CD4-positive, alpha-beta T cell treated with Interleukin-6 for 4 hours (primary cell): ENCODE data around the gene ITPA.

ENCODE experiments used
- DNase-seq: peaks from one replicate; pipeline ENCODE4 v3.0.0-alpha.2; 2020; ENCODE audit warnings: mixed read lengths

Gene ITPA

DNA sequence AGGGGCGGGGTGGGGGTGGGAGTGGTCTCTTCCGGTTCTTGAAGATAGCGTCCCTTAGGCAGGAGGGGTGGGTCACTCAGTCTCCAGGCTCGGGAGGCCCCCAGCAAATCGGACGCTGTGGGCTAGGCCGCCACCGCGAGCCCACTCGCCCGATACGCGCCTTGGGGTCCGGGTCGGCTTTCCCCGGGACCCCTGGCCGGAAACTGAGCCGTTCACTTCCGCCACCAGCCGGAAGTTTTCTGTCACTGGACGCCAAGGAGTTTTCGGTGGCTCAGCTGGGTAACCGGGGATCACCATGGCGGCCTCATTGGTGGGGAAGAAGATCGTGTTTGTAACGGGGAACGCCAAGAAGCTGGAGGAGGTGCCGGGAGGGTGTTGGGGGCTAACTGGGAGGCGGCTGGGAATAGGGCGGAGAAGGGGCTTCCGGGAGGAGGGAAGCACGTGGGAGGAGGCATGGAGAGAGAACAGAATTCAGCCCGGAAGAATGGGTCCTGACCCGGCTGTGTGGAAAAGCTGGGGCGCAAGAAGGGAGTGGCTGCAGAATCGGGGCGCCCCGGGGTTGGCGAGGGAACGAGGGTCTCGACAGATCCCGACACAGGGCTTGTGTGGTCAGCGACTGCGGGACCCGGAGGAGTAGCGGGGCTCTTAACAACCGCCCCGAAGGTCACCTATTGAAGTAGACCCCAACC, at the start of gene ITPA:
Gene ITPA (plus strand): TSS at position 242 of the 689 bp plus-strand sequence. CDS start 54 bp downstream, at position 296.
- DNase-seq = peak; percentile 68

DNA sequence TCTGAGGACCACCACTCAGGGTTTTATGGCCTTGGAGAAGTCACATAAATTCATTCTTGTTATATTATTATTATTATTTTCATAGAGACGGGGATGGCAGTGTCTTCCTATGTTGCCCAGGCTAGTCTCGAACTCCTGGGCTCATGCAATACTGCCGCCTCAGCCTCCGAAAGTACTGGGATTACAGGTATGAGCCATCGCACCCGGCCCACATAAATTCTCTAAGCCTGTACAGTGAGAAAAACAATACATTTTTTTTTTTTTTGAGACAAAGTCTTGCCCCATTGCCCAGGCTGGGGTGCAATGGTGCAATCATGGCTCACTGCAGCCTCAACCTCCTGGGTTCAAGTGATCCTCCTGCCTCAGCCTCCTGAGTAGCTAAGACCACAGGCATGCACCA, 48.9 kb upstream of the ITPA start:
- no peak for DNase-seq

DNA sequence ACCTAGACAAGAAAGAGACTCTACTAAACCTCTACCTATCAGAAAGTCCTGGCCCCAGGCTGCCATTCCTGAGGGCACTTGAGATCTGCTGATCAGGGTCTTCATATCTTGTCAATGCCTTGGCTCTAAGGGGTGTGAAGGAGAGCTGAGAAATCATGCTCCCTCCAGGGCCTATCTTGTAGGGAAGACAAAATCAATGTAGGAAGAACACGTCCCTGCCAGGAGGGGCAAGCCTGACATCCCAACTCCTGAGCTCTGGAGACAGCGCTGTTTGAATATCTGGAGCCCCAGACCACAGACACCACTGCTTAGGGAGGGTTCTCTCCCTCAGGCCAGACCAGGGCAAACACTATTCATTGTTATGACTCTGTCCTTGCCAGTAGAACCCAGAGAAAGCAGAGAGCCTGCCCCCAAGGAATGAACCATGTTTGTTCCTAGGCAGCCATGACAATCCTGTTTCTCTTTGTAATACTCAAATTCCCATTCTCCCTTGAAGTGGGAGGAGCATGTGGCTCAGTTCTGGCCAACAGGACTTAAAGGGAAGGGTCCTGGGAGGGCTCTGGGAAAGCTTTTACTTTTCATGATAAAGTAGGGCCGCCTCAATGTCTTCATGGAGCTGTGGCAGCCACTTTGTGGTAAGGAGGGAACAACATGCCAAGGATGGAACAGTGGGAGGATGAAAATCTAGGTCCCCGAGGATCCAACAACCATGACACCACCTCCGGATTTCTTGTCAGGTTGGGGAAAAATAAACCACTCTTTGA, 47.8 kb upstream of the ITPA start:
- DNase-seq = no peak

DNA sequence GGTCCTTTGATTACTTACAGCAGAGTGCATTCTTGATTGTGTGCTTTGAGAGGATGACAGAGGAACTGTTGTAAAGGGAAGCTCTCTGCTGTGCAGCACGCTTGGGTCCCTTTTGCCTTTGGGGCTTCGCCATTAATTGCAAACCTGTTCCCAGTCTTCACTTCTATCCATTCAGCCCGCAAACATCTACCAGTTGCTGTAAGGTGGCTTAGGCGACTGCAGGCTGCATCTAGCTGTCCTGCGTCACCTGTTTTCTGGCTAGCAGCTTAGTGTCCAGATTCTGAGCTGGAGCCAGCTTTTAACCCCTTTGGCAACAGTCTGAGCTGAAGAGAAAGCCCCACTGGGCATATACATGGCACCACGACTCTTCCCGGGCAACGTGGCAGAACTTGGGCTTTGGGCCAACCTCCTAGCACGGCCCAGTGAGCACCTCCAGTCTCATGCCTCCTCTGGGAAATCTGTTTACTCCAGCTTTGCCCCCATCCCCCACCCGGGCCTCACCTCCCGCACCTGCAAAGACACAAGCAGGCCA, 47.2 kb upstream of the ITPA start:
- no peak for DNase-seq

DNA sequence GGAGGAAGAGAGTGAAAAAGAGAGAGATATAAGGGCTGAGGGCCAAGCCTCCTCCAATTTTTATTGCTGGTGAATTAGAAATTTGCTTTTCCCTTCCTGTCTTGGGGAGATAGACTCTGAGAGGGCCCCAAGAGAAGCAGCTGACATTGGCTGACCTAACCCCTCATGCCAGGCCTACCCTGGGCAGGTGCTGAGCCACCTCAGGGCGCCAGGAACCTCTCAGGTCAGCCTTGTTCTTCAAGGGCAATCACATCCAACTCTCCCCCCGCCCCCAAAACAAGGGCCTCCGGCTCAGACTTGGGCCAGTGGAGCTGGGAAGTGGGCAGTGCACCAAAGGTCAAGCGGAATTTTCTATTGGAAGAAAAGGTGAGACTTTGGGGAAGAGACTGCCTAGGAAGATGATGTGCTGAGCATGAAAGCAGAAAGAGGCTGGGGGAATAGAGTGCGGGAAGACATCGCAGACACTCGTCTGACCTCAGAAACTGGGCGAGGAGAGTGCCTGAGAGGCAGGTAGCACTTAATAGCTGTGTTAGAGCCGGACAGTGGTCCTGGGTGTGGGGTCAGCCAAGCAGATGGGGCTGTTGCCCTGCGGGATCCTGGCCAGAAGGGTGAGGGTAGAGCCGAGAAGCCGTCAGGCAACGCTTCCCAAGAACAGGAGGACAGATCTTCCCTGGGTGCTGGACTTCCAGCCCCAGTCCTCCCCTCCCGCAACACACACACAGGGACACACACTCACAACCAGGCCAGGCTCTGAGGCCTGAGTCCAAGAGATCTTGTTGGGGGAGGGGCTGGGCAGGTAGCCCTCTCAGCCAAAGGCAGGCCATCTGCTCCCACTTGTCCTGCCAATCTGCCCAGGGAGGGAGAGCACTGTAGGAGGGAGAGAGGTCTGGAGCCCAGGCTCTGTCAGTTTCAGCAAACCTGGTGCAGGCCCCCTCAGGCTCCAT, 45.9 kb upstream of the ITPA start:
- no peak for DNase-seq

DNA sequence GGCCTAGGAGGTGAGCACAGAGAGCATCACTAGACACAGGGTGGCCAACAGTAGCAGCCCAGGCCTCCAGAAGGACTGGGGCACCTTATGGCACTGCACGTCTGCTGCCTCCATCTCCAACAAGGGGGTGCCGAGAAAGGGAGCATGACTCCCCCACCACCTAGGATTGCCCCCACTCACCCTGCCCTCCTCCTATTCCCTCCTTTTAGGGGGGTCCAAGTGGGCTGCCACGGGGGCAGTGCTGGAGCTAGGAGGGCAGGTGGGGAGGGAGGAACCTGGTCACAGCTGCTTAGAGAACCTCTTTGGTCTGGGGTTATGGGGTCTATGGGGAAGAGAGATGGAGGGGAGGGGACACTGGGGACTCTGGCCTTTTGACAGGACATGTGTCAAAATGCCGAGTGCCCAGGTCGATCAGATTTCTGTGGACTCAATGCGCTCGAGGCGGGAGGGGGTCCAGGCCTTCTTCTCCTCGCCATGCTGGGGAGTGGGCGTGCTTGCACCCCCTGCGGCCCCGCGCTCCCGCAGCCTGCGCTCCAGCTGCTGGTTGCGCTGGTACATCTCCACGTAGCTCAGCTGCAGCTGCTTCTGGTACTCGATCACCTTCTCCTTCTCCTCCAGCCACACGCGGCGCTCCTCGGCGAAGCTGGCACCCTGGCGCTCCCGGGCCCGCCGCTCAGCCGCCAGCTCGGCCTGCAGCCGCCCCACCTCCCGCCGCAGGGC, 45.1 kb upstream of the ITPA start:
- no peak for DNase-seq

DNA sequence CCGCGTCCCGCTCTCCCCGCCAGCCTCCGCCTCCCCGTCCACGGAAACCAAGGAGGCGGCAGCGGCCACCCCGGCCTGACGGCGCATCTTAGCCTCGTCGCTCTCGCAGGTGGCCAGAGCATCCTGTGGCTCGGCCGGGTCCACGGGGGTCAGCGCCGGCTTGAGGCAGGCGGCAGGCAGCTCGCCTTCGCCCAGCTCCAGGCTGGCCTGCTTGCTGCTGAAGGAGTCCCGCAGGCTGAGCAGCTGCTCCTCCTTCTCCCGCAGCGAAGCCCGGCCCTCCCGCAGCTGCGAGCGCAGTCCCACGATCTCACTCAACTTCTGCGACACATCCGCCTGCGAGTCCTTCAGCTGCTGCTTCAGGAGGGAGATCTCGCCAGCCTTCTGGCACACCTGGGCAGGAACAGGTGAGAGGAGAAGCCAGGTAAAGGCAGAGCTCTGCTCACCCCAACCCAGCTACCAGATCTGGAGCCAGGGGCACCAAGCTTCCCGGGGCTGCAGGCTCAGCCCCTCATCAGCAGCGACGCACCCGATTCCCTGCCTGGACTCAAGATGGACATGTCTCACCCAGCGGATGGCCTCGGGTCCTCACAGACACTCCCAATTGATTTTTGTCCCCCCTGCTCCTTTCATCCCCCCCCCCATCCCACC, 44.4 kb upstream of the ITPA start:
- DNase-seq = no peak

DNA sequence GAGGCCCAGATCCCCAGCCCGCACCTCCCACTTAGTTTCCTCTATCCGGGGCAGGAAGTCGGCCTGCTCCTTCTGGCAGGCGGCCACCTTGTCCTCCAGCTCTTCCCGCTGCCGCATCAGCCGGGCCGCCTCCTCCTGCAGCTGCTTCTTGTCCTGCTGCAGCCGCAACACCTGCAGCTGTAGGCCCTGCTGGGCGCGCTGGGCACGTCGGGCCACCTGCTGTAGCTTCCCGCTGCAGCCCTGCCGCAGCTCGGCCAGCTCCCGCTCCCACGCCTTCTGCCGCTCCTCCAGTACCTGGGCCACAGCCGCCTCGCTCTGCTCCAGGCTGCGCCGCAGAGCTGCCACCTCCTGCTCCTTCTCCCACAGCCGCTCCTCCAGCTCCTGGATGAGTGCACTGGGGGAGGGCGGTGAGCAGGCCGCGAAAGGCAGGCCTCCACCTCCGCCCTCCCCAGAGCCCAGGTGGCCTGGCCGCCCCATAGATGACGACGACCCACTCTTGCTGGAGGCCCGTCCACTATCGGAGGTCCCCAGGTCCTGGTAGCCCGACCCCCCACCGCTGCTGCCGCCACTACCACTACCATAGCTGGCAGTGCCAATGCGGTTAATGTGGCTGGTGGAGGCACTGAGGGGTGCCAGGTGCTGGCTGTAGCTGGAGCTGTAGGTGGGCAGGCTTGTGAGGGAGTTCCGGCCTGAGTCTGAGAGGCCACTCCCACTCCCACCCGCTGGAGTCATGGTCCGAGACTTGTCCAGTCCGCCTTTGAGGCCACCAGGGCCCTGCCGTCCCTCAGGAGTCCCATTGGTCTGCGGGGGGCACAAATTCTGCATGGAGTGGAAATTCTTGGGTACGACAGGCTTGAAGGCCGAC, 43.6 kb upstream of the ITPA start:
- DNase-seq = peak; percentile 18

DNA sequence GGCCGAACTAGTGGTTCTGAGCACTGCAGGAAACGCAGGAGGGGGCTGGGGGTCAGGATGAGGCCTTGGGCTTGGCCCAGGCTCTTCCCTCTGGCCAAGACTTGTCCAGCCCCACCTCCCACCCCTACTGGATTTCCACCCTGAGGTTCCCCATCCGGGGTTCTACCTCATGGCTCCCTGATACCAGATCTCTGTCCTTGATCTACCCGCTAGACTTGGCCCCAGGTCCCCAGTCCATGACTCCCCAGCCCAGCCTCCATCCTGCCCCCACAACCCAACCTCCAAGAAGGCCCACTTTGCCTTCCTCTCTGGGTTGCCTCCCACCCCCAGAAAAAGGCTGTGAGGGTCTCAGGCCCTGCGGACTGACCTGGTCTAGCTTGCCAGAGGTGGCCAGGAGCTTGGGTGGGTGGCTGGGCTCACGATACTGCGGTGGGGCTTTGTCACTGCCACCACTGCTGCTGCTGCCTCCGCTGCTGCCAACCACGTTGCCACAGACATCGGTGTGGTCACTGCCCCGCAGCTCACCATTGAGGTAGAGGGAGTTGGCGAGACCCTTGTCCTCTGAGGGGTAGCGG, 42.9 kb upstream of the ITPA start:
- no peak for DNase-seq

DNA sequence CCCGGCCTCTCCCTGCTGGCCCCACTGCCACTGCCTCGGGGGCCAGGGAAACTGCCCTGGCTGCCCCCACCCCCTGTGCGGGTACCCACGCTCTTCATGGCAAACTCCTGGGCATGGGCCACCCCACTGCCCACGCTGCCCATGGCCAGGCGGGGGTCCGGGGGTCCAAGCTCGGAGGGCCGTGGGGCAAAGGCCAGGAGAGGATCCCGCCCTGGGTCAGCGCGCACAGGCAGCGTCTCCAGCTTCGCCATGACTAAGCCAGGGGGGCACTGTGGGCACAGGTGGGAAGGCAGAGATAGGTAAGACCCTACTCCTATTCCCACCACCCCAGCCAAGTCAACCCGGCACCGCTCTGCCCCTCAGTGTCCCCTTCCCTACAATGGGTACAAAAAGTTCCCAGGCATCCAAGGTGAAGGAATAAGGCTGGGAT, 42.4 kb upstream of the ITPA start:
- no peak for DNase-seq

DNA sequence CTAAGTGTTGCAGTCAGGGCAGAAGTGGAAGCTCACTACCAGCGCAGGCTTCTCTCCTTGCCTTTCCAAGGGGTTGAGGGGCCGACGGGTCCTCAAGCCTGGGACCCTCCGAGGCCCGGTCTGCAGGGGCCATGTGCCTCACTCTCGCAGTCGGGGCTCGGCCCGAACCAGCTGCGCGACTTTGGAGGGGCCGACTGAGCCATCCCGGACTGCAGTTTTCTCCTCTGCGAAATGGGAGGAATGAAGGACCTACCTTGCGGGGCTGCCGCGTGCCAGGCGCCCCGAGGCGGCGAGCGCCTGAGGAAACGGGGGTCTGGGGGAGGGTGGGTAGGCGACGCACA, 41.6 kb upstream of the ITPA start:
- DNase-seq = no peak

DNA sequence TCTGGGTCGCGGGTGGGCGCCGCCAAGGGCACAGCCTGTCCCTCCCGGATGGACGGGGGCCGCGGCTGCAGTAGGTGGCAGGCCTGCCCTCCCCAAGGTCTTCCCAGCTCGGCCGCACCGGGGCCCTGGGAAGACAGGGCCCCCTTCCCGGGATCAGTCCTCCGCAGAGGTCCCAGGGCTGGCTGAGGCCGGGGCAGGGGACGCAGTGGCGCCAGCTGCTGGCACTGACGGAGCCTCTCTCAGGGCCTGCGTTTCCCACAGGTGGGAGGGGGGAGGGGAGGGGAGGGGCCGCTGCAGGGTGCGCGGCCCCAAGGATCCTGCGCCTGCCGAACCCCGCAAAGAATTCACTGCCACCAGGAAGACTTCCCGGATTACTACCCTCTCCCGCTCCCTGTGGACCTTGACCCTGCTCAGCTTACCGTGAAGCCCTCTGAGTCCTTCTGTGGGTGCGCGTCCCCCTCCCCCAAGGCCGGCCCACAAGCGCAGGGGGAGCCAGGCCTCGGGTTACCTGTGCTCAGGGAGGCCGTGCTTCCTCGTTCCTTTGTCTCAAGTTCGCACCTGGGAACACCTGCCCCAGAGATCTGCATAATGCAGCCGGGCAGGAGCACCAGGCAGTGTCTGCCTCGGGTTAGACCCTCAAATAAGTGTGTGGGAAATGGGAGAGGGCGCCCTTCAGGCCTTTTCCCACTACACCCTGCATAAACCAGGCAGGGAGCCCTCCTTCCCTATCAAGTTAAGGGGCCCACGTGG, 41.0 kb upstream of the ITPA start:
- peak; percentile 49 for DNase-seq

DNA sequence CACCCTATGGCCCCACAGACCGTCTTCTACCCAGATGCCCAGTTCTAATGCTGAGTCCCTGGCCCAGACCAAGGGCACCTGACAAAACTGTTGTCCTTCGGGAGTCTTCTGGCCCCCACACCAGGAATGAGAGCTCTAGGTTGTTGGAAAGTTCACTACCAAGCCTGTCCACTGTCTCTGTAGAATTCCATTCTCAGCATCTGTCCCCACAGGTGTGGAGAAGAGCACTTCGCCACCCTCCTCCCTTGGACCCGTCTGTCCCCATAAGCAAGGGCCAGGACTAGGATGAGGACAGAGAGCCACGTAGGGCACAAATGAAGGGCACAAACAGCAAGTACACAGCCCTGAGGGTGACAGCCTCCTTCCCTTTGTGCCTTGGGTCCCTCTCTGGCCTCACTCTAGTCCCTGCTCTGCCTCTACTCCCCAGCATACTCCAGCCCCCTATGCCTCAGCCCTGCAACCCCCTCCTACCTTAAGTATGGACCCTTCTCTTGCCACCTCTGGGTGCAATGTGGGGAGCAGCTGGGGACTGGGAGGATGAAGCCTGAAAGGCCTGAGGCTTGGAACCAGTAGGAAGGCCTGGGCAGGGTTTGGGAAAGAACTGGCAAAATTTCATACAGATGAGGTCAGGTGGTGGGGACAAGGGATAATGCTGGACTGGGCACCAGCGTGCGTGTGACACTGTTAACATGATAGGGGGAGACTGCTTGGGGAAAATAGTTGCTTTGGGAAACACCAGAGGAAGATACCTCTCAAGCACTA, 40.3 kb upstream of the ITPA start:
- no peak for DNase-seq

DNA sequence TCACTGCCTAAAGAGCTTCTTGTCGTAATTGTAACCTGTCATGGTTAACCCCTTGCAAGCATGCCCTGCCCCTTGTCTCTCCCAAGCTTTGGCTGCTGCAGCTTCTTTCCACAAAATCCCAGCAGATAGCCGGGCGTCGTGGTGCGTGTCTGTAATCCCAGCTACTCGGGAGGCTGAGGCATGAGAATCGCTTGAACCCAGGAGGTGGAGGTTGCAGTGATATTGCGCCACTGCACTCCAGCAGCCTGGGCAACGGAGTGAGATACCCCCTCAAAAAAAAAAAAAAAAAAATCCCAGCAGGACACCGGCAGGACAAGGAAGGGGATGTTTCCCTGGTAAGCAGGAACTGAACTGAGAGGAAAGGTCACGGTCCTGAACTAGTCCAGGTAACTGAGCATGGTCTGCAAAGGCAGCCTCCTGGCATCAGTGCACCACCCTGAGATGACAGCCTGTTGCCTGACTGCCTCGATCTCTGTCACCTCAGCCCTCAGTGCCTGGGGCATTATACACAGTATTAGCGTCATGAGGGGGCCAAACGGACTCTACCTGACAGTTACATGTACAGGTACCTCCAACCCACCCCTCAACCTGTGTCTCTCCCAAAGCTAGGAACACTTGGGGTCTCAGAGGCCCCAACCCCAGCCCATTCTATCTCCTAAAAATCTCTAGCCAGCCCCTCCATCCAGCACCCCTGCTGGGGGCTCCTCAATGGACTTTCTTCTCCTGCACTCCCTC, 37.7 kb upstream of the ITPA start:
- no peak for DNase-seq

DNA sequence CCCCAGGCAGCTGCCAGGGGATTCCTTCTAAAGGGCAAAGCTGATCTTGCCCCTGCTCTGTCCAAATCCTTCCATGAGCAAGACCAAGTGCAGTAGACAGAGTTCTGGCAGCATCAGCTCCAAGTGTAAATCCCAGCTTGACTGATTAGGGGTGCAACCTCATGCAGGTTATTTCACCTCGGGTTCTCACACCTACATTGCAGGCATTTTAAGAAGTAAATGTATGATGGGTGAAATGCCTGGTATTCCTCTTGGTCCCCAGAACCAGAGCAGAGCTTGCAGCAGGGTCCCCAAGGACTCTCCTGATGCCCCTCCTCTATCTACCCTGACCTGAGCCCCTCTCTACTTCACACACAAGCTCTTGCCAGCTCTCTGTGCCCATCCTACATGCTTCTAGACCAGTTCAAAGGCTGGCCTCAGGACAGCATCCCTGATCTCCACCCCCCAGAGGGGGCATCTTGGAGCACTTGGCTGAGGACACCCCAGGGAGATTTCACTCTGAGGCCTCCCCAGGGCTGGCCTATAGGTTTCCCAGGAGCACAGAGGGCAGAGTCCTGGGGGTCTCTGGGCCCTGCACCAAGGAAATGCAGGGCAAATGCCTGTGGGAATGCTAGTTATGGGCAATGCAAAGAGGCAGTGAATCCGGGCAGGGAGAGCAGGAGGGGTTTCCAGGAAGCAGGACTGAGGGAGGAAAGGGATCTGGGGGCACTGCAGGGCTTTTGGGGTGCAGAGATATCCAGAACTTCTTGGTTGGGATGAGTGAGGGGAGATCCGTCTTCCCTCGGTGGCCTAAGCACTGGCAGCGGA, 37.0 kb upstream of the ITPA start:
- no peak for DNase-seq

DNA sequence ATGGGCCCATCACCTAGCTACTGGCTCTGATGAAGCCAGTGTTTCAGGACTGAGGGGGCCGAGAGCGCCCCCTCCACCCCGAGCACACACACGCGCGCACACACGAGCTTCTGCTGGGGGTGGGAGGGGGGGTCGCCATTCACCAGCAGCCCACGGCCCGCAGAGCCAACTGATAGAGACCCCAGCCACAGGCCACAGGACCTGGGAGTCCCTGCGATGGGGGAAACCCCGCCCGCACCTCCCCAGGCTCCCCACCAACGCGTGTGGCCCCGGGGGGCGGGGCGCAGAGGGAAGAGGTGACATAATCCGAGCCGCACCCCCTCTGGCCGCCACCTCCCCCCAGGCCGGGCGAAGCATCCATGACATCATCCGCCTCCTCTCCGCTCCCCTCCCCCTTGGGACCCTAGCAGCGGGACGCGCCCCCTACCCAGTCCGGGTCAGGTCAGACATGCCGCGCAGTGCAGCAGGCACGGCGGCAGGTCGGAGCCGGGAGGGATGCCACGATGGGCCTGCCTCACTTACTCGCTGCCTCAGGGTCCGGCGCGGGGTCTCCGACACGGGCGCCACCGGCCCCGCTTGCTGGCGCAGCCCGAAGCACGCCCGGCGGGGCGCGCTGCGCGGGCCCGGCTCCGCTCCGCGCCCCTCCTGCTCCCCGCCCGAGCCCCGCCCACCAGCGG, 36.2 kb upstream of the ITPA start, which contains the start of gene LZTS3:
Gene LZTS3 (minus strand): TSS at position 617 of the 677 bp plus-strand sequence. CDS start 6,386 bp downstream, outside the sequence.
- peak; percentile 89 for DNase-seq
